Natural killer cell (primary cell): Measurements from ENCODE around the gene AIF1L. TPM values are rescaled to one million over a fixed set of nuclear protein-coding genes. Genes with fewer than 3 reads are reported as not detected.

Source experiments
- ATAC-seq, 3 donors: fragments of 150-1000 bp in 2 of 3; fragments of 200-7000 bp in 1 of 3; cut with Tn5 transposase; 1 replicate in 1 of 3; 2 replicates in 2 of 3; pipeline ENCODE4 v1.10.0; 2021; ENCODE audit warnings: mild to moderate bottlenecking in 2 of 3, moderate library complexity in 2 of 3
- DNase-seq, 2 donors: peaks; one replicate each; pipeline versions ENCODE4 v3.0.0 to v3.0.0-alpha.2; 2013 to 2021; ENCODE audit warnings: mixed read lengths in 1 of 2
- H3K27ac ChIP-seq: one replicate; pipeline ENCODE4 v1.5.1; 2013; ENCODE audit warnings: mild to moderate bottlenecking, low read length
- H3K27me3 ChIP-seq: one replicate; pipeline ENCODE4 v1.6.1; 2013; ENCODE audit warnings: low read length; ENCODE audit not compliant: control insufficient read depth, insufficient read depth
- H3K36me3 ChIP-seq: one replicate; pipeline ENCODE4 v1.6.1; 2013; ENCODE audit warnings: low read length; ENCODE audit not compliant: control insufficient read depth, insufficient read depth
- H3K4me1 ChIP-seq: one replicate; pipeline ENCODE4 v1.6.1; 2013; ENCODE audit warnings: low read length; ENCODE audit not compliant: control insufficient read depth, insufficient read depth
- H3K4me3 ChIP-seq: one replicate; pipeline ENCODE4 v1.5.1; 2013; ENCODE audit warnings: low read length
- H3K9me3 ChIP-seq: one replicate; pipeline ENCODE4 v1.6.1; 2013; ENCODE audit warnings: low read length; ENCODE audit not compliant: control insufficient read depth, insufficient read depth
- H3K27ac Mint-ChIP-seq, 2 donors: one replicate each; pipeline ENCODE4 v1.8.0; 2022; ENCODE audit warnings: mild to moderate bottlenecking in 2 of 2, mixed read lengths in 2 of 2, moderate library complexity in 1 of 2
- H3K27me3 Mint-ChIP-seq, 2 donors: one replicate each; pipeline ENCODE4 v1.8.0; 2022; ENCODE audit warnings: low read depth in 2 of 2, mixed read lengths in 2 of 2
- H3K36me3 Mint-ChIP-seq: one replicate; pipeline ENCODE4 v1.8.0; 2022; ENCODE audit warnings: mixed read lengths
- H3K4me1 Mint-ChIP-seq, 2 donors: one replicate each; pipeline ENCODE4 v1.8.0; 2022; ENCODE audit warnings: mixed read lengths in 2 of 2
- H3K4me3 Mint-ChIP-seq: one replicate; pipeline ENCODE4 v1.8.0; 2022; ENCODE audit warnings: mild to moderate bottlenecking, moderate library complexity, mixed read lengths
- H3K9me3 Mint-ChIP-seq, 2 donors: one replicate each; pipeline ENCODE4 v1.8.0; 2022; ENCODE audit warnings: mixed read lengths in 2 of 2
- CTCF ChIP-seq: fragments of 200-600 bp; IDR thresholded peaks from one replicate; pipeline ENCODE4 v1.8.0; 2022; ENCODE audit warnings: antibody characterized with exemption
- WGBS: methylation state at CpG from one replicate; pipeline ENCODE4 v1.1.7; 2013; ENCODE audit warnings: missing lambda C conversion rate; ENCODE audit not compliant: insufficient coverage; 5-methylcytosine and 5-hydroxymethylcytosine counted together
- intact Hi-C: fragments of 100-400 bp; cut with micrococcal nuclease; formaldehyde crosslinking; loops from one replicate; pipeline ENCODE4 v1.14.2; 2022
- total RNA-seq, 4 donors: library from RNA; stranded (reverse); fragments of 120-200 nt in 1 of 4; gene quantifications; one replicate each; pipeline versions ENCODE4 v1.2.3 to v1.2.4, GENCODE V29; 2013 to 2022

The AIF1L gene
- total RNA-seq, 3 donors from 2014 or later (not counting 1 experiment from before 2014, with no cell fraction given), result not detected

- WGBS, result under 1% methylated on average over 61 of the region's 61 CpGs
- peak within 1 kb of the TSS; percentile 95 to 97 for H3K27ac Mint-ChIP-seq
- Histone ChIP-seq H3K27ac (peak within 1 kb of the TSS; percentile 82), H3K4me1 (peaks cover 19% of the 10 kb centered on the region), H3K4me3 (peak within 1 kb of the TSS; percentile 71), H3K36me3 (peaks cover 29% of the 10 kb centered on the region), H3K9me3 (no peaks in the 10 kb centered on the region), H3K27me3 (no peaks in the 10 kb centered on the region)
- intact Hi-C loops, result no loop called here
- DNase-seq, result peak; percentile 100
- H3K27me3 Mint-ChIP-seq, result peaks cover 0 to 3% of the 10 kb centered on the region in 2 donors
- peak within 1 kb of the TSS; percentile 99 for H3K4me3 Mint-ChIP-seq
- TF ChIP-seq CTCF, result no peak
- H3K4me1 Mint-ChIP-seq, result peaks cover 17% of the 10 kb centered on the region in 2 donors
- H3K9me3 Mint-ChIP-seq, result no peaks in the 10 kb centered on the region
- ATAC-seq, result peak; percentile 96 to 98 (median 97)
- H3K36me3 Mint-ChIP-seq, result peaks cover 11% of the 10 kb centered on the region
Observed at GRCh38 chr9:131125288-131126058, 29.1 kb downstream of the AIF1L start, which contains the start of gene NUP214. Gene NUP214, plus strand, starts transcription at chr9:131125586. Its CDS starts 119 bp downstream, at chr9:131125705.

- H3K4me1 Mint-ChIP-seq, result peaks cover 17% of the 10 kb centered on the region in 2 donors
- H3K4me3 Mint-ChIP-seq, result peak overlapping the region; percentile 99
- no peak for TF ChIP-seq CTCF
- WGBS, result 3% methylated on average over 11 of the region's 11 CpGs
- Histone ChIP-seq H3K27me3 (no peaks in the 10 kb centered on the region), H3K4me3 (peak overlapping the region; percentile 71), H3K9me3 (no peaks in the 10 kb centered on the region), H3K36me3 (peaks cover 34% of the 10 kb centered on the region), H3K27ac (peak overlapping the region; percentile 82), H3K4me1 (peaks cover 19% of the 10 kb centered on the region)
- ATAC-seq (no peak), DNase-seq (no peak)
- intact Hi-C loops, result no loop called here
- peaks cover 0 to 3% of the 10 kb centered on the region in 2 donors for H3K27me3 Mint-ChIP-seq
- peak overlapping the region; percentile 95 to 97 for H3K27ac Mint-ChIP-seq
- peaks cover 11% of the 10 kb centered on the region for H3K36me3 Mint-ChIP-seq
- H3K9me3 Mint-ChIP-seq, result no peaks in the 10 kb centered on the region
Observed at GRCh38 chr9:131126059-131126426, 29.7 kb downstream of the AIF1L start.

DNA sequence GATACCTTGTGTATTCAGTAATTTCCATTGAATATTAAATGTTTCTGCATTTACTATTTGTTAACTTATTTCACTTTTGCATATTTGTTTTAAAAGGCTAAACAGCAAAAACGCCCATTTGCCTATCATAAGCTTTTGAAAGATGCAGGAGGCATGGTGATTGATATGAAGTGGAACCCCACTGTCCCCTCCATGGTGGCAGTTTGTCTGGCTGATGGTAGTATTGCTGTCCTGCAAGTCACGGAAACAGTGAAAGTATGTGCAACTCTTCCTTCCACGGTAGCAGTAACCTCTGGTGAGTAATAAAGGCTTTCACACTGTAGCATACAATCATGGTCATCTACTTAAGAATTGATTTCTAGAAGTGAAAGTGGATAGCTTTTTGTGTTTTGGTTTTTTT is 32.9 kb downstream of the AIF1L start:
- Histone ChIP-seq H3K4me1 (peaks cover 19% of the 10 kb centered on the region), H3K9me3 (no peaks in the 10 kb centered on the region), H3K4me3 (no peak overlapping the region), H3K27ac (no peak overlapping the region), H3K27me3 (no peaks in the 10 kb centered on the region), H3K36me3 (peaks cover 62% of the 10 kb centered on the region)
- no peak for DNase-seq
- H3K27me3 Mint-ChIP-seq, result no peaks in the 10 kb centered on the region
- H3K36me3 Mint-ChIP-seq, result peaks cover 19% of the 10 kb centered on the region
- ATAC-seq, result no peak
- H3K4me1 Mint-ChIP-seq, result peaks cover 17% of the 10 kb centered on the region in 2 donors
- no peaks in the 10 kb centered on the region for H3K9me3 Mint-ChIP-seq
- intact Hi-C loops, result no loop called here
- 90% methylated on average over 3 of the region's 3 CpGs for WGBS
- TF ChIP-seq CTCF, result no peak
- no peak overlapping the region for H3K4me3 Mint-ChIP-seq
- H3K27ac Mint-ChIP-seq, result no peak overlapping the region
